ENCODE data around the gene DUSP12.

Gene DUSP12

GRCh38 chr1:161805399-161806197 is 56.0 kb downstream of the DUSP12 start:
- no peak overlapping the region for H3K27ac Mint-ChIP-seq
- ATAC-seq = no peak
- peaks cover 54% of the 10 kb centered on the region for H3K36me3 Mint-ChIP-seq
- H3K4me1 Mint-ChIP-seq = no peaks in the 10 kb centered on the region
- H3K4me3 Mint-ChIP-seq = no peak overlapping the region
- H3K9me3 Mint-ChIP-seq = peaks cover 6% of the 10 kb centered on the region
- no peaks in the 10 kb centered on the region for H3K27me3 Mint-ChIP-seq

Measured in stimulated activated memory B cell treated with anti-CD40 and anti-IgM and Interleukin-4, amounts not matched to agents 10 μg/mL and 1 μg/mL and 100 μg/mL, for 72 hours (primary cell).